ENCODE data around the gene WDR4.

The WDR4 gene

DNA sequence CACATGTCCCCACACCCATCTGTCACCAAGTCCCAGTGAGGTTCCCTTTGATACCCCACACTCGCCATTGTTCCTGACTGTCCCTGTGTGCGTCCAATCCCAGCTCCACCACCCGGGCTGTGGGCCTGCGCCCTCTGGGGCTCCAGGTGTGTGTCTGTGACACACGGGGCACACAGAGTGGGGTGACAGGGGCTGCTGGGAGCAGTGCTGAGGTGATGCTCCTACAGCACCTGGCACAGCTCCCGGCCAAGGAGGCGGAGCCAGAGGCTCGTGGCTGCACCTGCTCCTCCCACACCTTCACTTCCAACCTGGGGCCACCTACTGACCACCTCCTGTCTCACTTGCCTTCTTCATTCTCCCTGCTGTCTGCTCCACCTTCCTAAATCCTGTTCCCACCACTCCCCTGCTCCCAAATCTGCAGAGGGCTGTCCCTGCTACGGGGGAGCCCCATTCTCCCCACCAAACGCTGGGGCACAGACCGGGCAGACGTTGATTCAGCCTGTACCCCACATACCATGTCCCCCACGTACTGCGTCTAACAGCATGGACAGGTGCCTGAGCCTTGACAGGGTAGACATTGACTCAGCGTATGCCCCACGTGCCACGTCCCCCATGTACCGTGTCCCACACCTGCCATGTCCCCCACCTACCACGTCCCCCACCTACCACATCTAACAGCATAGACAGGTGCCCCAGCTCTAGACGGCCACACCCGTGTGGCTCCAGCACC lies 16.4 kb downstream of the WDR4 start:
- TF ChIP-seq CTCF (IDR thresholded peaks at IDR 0.05; ENCODE audit: low read depth, low read length) = peak; percentile 40
- H3K9me3 ChIP-seq (ENCODE audit: severe bottlenecking) = no peaks in the 10 kb centered on the region
- no peak for DNase-seq
- H3K36me3 ChIP-seq = peaks cover 86% of the 10 kb centered on the region
- no peak overlapping the region for H3K4me3 ChIP-seq (ENCODE audit: low read depth, low read length)
- H3K27ac ChIP-seq = no peak overlapping the region
- H3K27me3 ChIP-seq (ENCODE audit: insufficient read depth, low read depth, severe bottlenecking) = no peaks in the 10 kb centered on the region

DNA sequence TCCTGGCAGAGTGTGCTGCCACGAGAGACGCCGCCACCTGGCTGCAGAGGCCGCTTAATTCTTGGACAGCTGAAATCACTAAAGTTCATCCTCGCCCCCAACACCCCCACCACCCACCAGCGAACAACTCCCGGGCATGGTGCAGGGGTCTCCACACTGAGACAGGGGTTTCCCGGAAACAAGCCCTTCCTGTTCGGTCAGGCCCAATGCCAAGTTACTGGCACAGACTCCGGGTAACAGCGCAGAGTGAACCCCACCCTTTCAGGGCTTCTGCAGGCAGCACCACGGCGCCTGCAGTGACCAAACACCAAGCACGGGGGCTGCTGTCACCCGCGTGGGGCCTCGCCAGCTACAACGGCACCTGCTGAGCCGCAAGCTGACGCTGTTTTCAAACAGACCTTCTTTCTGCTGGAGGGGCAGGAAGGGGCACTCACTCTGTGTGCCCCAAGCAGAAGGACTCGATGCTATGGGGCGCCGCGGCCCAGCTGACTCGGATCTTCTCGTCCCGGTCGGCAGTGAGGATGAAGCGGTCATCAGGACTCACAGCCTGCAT lies 17.4 kb downstream of the WDR4 start:
- peaks cover 91% of the 10 kb centered on the region for H3K36me3 ChIP-seq
- DNase-seq = no peak
- H3K9me3 ChIP-seq (ENCODE audit: severe bottlenecking) = no peaks in the 10 kb centered on the region
- H3K4me3 ChIP-seq (ENCODE audit: low read depth, low read length) = no peak overlapping the region
- no peak overlapping the region for H3K27ac ChIP-seq
- peak; percentile 19; the same call in 1 of the 2 replicates for TF ChIP-seq CTCF (IDR thresholded peaks at IDR 0.05; ENCODE audit: low read depth, low read length)
- no peaks in the 10 kb centered on the region for H3K27me3 ChIP-seq (ENCODE audit: insufficient read depth, low read depth, severe bottlenecking)

- no peak overlapping the region for H3K27ac ChIP-seq
Measured at GRCh38 chr21:42861311-42861847, 18.0 kb downstream of the WDR4 start.

GRCh38 chr21:42860345-42860744 lies 19.0 kb downstream of the WDR4 start:
- no peak for DNase-seq
- no peak for TF ChIP-seq CTCF (IDR thresholded peaks at IDR 0.05; ENCODE audit: low read depth, low read length)
- H3K4me3 ChIP-seq (ENCODE audit: low read depth, low read length) = no peak overlapping the region
- peaks cover 92% of the 10 kb centered on the region for H3K36me3 ChIP-seq
- no peaks in the 10 kb centered on the region for H3K27me3 ChIP-seq (ENCODE audit: insufficient read depth, low read depth, severe bottlenecking)
- no peaks in the 10 kb centered on the region for H3K9me3 ChIP-seq (ENCODE audit: severe bottlenecking)
- no peak overlapping the region for H3K27ac ChIP-seq

More at GRCh38 chr21:42861311-42861847, 18.0 kb downstream of the WDR4 start:
- H3K36me3 ChIP-seq = peaks cover 91% of the 10 kb centered on the region
- no peak overlapping the region for H3K4me3 ChIP-seq (ENCODE audit: low read depth, low read length)
- H3K27me3 ChIP-seq (ENCODE audit: insufficient read depth, low read depth, severe bottlenecking) = no peaks in the 10 kb centered on the region
- H3K9me3 ChIP-seq (ENCODE audit: severe bottlenecking) = no peaks in the 10 kb centered on the region
- no peak for TF ChIP-seq CTCF (IDR thresholded peaks at IDR 0.05; ENCODE audit: low read depth, low read length)
- no peak for DNase-seq

- peaks cover 92% of the 10 kb centered on the region for H3K36me3 ChIP-seq
Measured at GRCh38 chr21:42859891-42860230, 19.5 kb downstream of the WDR4 start.

More at GRCh38 chr21:42859891-42860230, 19.5 kb downstream of the WDR4 start:
- H3K27ac ChIP-seq = no peak overlapping the region
- no peak for DNase-seq
- H3K9me3 ChIP-seq (ENCODE audit: severe bottlenecking) = no peaks in the 10 kb centered on the region
- no peaks in the 10 kb centered on the region for H3K27me3 ChIP-seq (ENCODE audit: insufficient read depth, low read depth, severe bottlenecking)
- no peak for TF ChIP-seq CTCF (IDR thresholded peaks at IDR 0.05; ENCODE audit: low read depth, low read length)
- H3K4me3 ChIP-seq (ENCODE audit: low read depth, low read length) = no peak overlapping the region

All from WERI-Rb-1 (cell line).